Caco-2 (cell line): ENCODE data around the gene ERBB4. TPM values are rescaled to one million over a fixed set of nuclear protein-coding genes. Genes with fewer than 3 reads are reported as not detected.

Experiments used
- BruUV-seq: library from RNA; stranded (reverse); fragments of 400-500 nt; replicated peaks from 2 replicates; lab custom pipeline; 2021; lab: Mats Ljungman, UMichigan
- CTCF ChIA-PET: fragments of 300-600 bp; sonication (Branson Sonifier 250); formaldehyde crosslinking; loops from one replicate; lab custom pipeline; 2022; ENCODE audit warnings: antibody characterized with exemption; lab: Charles Lee
- POLR2A ChIA-PET: fragments of 300-600 bp; sonication (Branson Sonifier 250); formaldehyde crosslinking; loops from one replicate; lab custom pipeline; 2022; ENCODE audit warnings: antibody characterized with exemption; lab: Charles Lee
- DNase-seq, 2 experiments: peaks; one replicate each; pipeline versions ENCODE4 v3.0.0 to v3.0.0-alpha.2; 2020 to 2022
- H3K27me3 ChIP-seq: replicated peaks from 2 replicates; pipeline ENCODE4 v1.6.0; 2011; ENCODE audit warnings: low read length; ENCODE audit not compliant: control insufficient read depth, insufficient read depth
- H3K36me3 ChIP-seq: 2 replicates; pipeline ENCODE4 v1.5.1; 2011; ENCODE audit warnings: low read length; ENCODE audit not compliant: control insufficient read depth, insufficient read depth
- H3K4me1 ChIP-seq: fragments of 250-450 bp; sonication (Bioruptor Pico); 2 replicates; pipeline ENCODE4 v1.5.1; 2020; ENCODE audit warnings: mild to moderate bottlenecking
- H3K4me3 ChIP-seq: 2 replicates; pipeline ENCODE4 v1.5.1; 2011; ENCODE audit warnings: low read depth, mild to moderate bottlenecking, control low read depth, low read length
- H3K9me3 ChIP-seq: fragments of 250-450 bp; sonication (Bioruptor Pico); 2 replicates; pipeline ENCODE4 v1.5.1; 2020; ENCODE audit warnings: mild to moderate bottlenecking, moderate library complexity
- H3K27ac Mint-ChIP-seq: one replicate; pipeline ENCODE4 v1.8.0; 2022; ENCODE audit warnings: mixed read lengths; ENCODE audit not compliant: unreplicated experiment
- H3K27me3 Mint-ChIP-seq: one replicate; pipeline ENCODE4 v1.8.0; 2022; ENCODE audit warnings: mixed read lengths; ENCODE audit not compliant: insufficient read depth, unreplicated experiment
- H3K36me3 Mint-ChIP-seq: one replicate; pipeline ENCODE4 v1.8.0; 2022; ENCODE audit warnings: mild to moderate bottlenecking, mixed read lengths; ENCODE audit not compliant: insufficient read depth, unreplicated experiment
- H3K4me1 Mint-ChIP-seq: one replicate; pipeline ENCODE4 v1.8.0; 2022; ENCODE audit warnings: low read depth, mixed read lengths; ENCODE audit not compliant: unreplicated experiment
- H3K4me3 Mint-ChIP-seq: one replicate; pipeline ENCODE4 v1.8.0; 2022; ENCODE audit warnings: mild to moderate bottlenecking, moderate library complexity, mixed read lengths; ENCODE audit not compliant: unreplicated experiment
- H3K9me3 Mint-ChIP-seq: one replicate; pipeline ENCODE4 v1.8.0; 2022; ENCODE audit warnings: mixed read lengths; ENCODE audit not compliant: unreplicated experiment
- CTCF ChIP-seq, 2 experiments: fragments of 200-600 bp in 1 of 2; IDR thresholded peaks; 1 replicate in 1 of 2; 2 replicates in 1 of 2; pipeline versions ENCODE4 v1.5.1 to v1.8.0; 2011 to 2022; ENCODE audit warnings: antibody characterized with exemption in 1 of 2, control low read depth in 1 of 2, inconsistent platforms in 1 of 2, low read depth in 1 of 2, low read length in 1 of 2, mild to moderate bottlenecking in 1 of 2, moderate library complexity in 1 of 2; ENCODE audit not compliant: insufficient read depth in 1 of 2, severe bottlenecking in 1 of 2, unreplicated experiment in 1 of 2
- intact Hi-C: fragments of 100-400 bp; cut with micrococcal nuclease; formaldehyde crosslinking; loops from one replicate; pipeline ENCODE4 v1.10.0; 2022; ENCODE audit not compliant: unreplicated experiment
- total RNA-seq: library from RNA; stranded (reverse); gene quantifications from 2 replicates; pipeline ENCODE4 v1.2.3, GENCODE V29; 2022

Gene ERBB4
- total RNA-seq, 1 experiment from 2014 or later: not detected

- H3K27me3 Mint-ChIP-seq: no peaks in the 10 kb centered on the region
- BruUV-seq: no TSS peak
Observed at GRCh38 chr2:211942153-211942552, 596.4 kb downstream of the ERBB4 start.

GRCh38 chr2:211941216-211941747 is 597.3 kb downstream of the ERBB4 start:
- no peaks in the 10 kb centered on the region for H3K36me3 ChIP-seq
- H3K4me1 Mint-ChIP-seq: no peaks in the 10 kb centered on the region
- no TSS peak for BruUV-seq
- ChIA-PET POLR2A (no interaction called here), CTCF (no interaction called here)
- intact Hi-C loops: no loop called here
- H3K36me3 Mint-ChIP-seq: no peaks in the 10 kb centered on the region
- H3K4me3 Mint-ChIP-seq: no peak overlapping the region
- H3K4me1 ChIP-seq: no peaks in the 10 kb centered on the region
- TF ChIP-seq CTCF (IDR thresholded peaks at IDR 0.05; ENCODE audit: insufficient read depth in 1 of 2, low read depth in 1 of 2, low read length in 1 of 2, severe bottlenecking in 1 of 2, unreplicated experiment in 1 of 2): no peak
- H3K4me3 ChIP-seq: no peak overlapping the region
- no peaks in the 10 kb centered on the region for H3K27me3 Mint-ChIP-seq
- H3K27ac Mint-ChIP-seq: no peak overlapping the region
- H3K9me3 ChIP-seq: no peaks in the 10 kb centered on the region
- H3K27me3 ChIP-seq: no peaks in the 10 kb centered on the region
- no peak for DNase-seq
- H3K9me3 Mint-ChIP-seq: no peaks in the 10 kb centered on the region

More at GRCh38 chr2:211942153-211942552, 596.4 kb downstream of the ERBB4 start:
- Mint-ChIP-seq H3K27ac (no peak overlapping the region), H3K4me3 (no peak overlapping the region), H3K9me3 (no peaks in the 10 kb centered on the region), H3K4me1 (no peaks in the 10 kb centered on the region), H3K36me3 (no peaks in the 10 kb centered on the region)
- intact Hi-C loops: no loop called here
- Histone ChIP-seq H3K36me3 (no peaks in the 10 kb centered on the region), H3K27me3 (no peaks in the 10 kb centered on the region), H3K9me3 (no peaks in the 10 kb centered on the region), H3K4me1 (no peaks in the 10 kb centered on the region), H3K4me3 (no peak overlapping the region)
- ChIA-PET POLR2A (no interaction called here), CTCF (no interaction called here)
- no peak for TF ChIP-seq CTCF (IDR thresholded peaks at IDR 0.05; ENCODE audit: insufficient read depth in 1 of 2, low read depth in 1 of 2, low read length in 1 of 2, severe bottlenecking in 1 of 2, unreplicated experiment in 1 of 2)
- DNase-seq: no peak

GRCh38 chr2:211939177-211939576 is 599.4 kb downstream of the ERBB4 start:
- BruUV-seq: no TSS peak
- Histone ChIP-seq H3K4me3 (no peak overlapping the region), H3K4me1 (no peaks in the 10 kb centered on the region), H3K36me3 (no peaks in the 10 kb centered on the region), H3K27me3 (no peaks in the 10 kb centered on the region), H3K9me3 (no peaks in the 10 kb centered on the region)
- Mint-ChIP-seq H3K4me3 (no peak overlapping the region), H3K27ac (no peak overlapping the region), H3K9me3 (no peaks in the 10 kb centered on the region), H3K36me3 (no peaks in the 10 kb centered on the region), H3K27me3 (no peaks in the 10 kb centered on the region), H3K4me1 (no peaks in the 10 kb centered on the region)
- no peak for TF ChIP-seq CTCF (IDR thresholded peaks at IDR 0.05; ENCODE audit: insufficient read depth in 1 of 2, low read depth in 1 of 2, low read length in 1 of 2, severe bottlenecking in 1 of 2, unreplicated experiment in 1 of 2)
- DNase-seq: no peak
- intact Hi-C loops: no loop called here
- POLR2A ChIA-PET: no interaction called here
- CTCF ChIA-PET: no interaction called here
